GM19467 (cell line): ENCODE results near the gene SNRPD3.
"Not testable (repeated sequence)": the region's sequence is repeated elsewhere in the genome, so short reads cannot be mapped to it uniquely, and the experiment has no call there.

Source experiments
- ATAC-seq: cut with Tn5 transposase; IDR thresholded peaks from one replicate; pipeline ENCODE4 v1.9.1; 2021; ENCODE audit warnings: mild to moderate bottlenecking, moderate library complexity; ENCODE audit not compliant: unreplicated experiment

Gene SNRPD3

GRCh38 chr22:24590596-24591173, 34.9 kb downstream of the SNRPD3 start:
- ATAC-seq: no peak

DNA sequence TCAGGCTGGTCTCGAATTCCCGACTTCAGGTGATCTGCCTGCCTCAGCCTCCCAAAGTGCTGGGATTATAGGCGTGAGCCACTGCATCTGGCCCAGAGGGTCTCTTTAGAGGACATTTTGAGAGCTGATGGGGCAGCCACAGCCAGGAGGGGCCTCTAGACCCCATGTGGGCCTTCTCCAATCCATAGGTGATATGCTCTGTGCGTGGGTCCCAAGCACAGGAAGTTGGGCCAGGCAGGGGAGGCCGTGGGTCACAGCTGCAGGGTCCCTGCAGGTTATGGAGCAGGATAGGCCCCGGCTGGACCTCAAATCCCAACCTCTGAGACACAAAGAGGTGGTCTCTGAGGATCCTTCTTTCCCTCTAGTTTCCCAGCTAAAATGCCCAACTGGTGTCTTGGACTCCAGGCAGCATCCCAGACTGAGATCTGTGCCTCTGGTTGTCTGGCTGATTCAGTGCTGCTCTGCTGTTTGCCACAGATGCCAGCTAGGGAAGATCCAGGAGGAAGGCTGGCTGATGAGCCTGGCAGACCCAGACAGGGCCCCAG, 35.6 kb downstream of the SNRPD3 start:
- no peak for ATAC-seq

DNA sequence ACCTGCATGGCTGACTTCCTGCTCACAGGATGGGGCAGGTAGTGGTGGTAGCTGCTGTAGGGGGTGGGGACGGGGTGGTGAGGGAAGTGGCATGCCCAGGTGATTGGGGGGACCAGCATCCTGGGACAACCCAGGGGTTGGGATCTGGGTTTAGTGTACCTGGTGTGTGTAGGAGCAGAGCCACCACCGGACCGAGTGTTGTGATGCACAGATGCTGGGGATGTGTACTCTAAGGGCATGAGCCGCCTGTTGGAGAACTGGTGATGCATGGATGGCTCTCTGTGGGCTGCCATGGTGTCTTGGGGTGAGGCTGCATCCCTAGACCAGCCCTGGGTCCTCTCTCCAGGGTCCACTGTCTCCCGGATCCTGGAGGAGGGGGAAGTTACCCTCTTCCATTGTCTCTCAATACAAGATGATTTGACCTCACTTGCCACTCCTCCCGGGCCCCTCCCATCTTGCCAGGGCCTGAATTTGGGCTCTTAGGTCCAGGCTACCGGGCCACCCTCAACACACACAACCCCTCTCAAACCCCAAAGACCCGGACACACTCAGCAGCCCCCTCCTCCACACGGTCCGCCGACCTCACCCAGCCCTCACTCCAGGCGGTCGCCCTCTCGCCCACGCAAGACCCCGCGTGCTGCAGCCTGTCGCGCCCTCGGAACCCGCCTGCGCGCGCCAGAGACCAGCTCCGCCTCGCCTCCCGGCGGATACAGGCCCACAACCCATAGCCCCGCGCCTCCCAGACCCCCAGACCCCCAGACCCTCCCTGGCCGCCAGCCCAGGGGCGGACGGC, 36.5 kb downstream of the SNRPD3 start:
- ATAC-seq: no peak

DNA sequence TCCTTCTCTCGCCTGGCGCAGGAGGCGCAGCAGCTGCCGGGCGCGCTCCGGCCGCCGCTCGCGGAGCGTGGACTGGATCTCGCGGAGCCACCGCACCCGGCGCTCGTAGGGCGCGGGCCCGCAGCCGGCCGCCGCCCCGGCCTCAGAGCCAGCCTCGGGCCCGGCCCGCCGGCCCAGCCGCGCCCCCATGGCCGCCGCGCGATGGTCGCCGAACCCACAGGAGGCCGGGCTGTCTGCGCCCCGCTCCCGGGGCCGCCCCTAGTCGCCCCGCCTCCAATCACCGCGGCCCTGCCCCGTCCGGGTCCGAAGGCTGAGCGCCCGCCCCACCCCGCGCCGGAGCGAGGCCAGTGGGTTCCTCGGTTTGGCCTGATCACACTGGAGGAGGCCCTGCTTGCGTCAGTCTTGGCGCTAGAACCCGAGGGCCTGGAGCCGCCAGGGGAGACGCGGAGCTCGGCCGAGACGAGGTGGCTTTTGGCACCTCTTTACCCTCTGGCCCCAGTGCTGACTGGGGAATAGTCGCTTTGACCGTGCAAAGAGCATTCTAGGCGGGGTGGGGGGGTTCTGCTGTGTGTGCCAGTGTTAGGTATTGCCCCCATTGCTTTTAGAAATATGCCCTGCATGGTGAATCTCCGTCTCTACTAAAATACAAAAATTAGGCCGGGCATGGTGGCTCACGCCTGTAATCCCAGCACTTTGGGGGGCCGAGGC, 37.2 kb downstream of the SNRPD3 start, which contains the start of gene LRRC75B:
TSS of gene LRRC75B (minus strand) at position 223 of the 708 bp plus-strand sequence. CDS start at position 189, 34 bp downstream.
- peak; percentile 84 for ATAC-seq

DNA sequence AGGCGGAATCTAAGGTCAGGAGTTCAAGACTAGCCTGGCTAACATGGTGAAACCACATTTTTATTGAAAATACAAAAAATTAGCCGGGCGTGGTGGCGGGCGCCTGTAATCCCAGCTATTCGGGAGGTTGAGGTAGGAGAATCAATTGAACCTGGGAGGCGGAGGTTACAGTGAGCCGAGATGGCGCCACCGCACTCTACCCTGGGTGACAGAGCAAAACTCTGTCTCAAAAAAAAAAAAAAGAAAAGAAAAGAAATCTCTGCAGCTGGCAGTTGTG, 37.7 kb downstream of the SNRPD3 start:
- not testable (repeated sequence) for ATAC-seq

GRCh38 chr22:24593836-24594568, 38.2 kb downstream of the SNRPD3 start:
- no peak for ATAC-seq

- ATAC-seq: no peak
These were observed 38.8 kb downstream of the SNRPD3 start for GRCh38 chr22:24594569-24595120.

DNA sequence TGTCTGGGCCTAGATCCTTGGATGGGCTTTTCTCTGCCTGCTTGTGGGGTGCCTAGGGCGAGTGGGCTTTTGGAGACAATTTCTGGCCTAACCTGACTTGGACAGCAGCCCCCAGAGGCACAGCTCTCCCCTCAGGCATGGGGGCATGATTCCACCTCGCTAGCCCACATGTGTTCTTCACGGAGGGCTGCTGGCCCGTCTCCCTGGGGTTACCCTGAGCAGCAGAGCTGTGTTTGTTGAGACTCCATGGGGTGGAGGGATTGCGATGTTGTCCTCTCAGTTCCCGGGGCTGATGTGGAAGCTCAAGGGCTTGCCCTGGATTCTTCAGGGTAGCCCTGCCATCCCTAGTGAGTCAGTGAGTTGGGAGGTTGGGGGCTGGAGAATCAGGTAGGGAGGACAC, 39.4 kb downstream of the SNRPD3 start:
- ATAC-seq: no peak

GRCh38 chr22:24595863-24596262, 40.1 kb downstream of the SNRPD3 start:
- ATAC-seq: no peak

- ATAC-seq: not testable (repeated sequence)
These were observed 41.3 kb downstream of the SNRPD3 start for GRCh38 chr22:24597076-24597475.

DNA sequence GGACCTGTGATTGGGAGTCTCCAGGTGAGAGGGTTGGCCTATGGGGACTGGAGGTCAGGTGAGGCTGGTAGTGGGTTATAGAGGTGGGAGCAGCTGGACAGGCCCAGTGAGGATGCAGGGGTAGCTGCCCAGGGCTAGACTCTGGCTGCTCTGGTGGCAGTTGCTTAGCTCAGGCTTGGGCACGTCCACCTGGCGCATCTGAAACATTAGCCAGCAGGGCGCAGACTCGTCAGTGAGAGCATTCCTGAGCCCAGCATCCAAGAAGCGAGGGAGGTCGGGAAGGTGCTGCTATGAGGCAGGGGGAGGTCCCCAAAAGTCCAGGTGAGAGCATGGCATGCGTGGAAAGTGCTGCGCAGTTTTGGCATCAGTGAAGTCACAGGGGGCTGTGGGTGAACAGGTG, 43.7 kb downstream of the SNRPD3 start:
- ATAC-seq: no peak

DNA sequence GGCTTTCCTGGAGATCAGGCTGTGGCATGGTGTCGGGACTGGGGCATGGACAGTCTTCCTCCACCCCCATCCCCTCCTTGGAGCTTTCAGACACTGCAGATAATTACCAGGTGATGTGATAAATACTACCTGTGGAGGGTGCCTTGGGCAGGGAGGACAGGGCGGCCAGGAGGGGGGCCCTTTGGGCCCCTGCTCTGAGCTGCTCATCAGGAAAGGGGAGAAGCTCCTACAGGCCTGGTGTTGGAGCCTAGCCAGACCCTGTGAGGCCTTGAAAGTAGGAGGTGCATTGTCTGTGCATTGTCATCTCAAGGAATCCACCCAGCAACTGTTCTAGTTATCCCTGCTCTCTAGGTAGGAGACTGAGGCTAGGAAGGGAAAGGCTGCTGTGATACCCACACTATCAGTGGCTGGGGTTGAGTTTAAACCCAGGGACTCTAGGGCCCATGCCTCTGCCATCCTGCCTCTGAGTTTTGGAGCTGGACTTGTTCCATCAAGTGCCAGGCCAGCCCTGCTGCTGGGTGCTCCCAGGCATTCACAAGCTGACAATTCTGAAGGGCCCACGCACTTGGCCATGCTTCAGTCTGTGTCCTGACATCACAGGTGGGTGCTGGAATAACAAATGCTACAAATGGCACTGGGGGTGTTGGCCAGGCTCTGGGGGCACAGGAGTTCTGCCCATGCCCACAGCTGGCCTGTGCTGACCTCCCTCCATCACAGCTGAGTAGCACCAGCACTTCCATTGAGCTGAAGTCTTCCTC, 44.3 kb downstream of the SNRPD3 start:
- ATAC-seq: not testable (repeated sequence)

GRCh38 chr22:24601217-24602104, 45.7 kb downstream of the SNRPD3 start:
- no peak for ATAC-seq

DNA sequence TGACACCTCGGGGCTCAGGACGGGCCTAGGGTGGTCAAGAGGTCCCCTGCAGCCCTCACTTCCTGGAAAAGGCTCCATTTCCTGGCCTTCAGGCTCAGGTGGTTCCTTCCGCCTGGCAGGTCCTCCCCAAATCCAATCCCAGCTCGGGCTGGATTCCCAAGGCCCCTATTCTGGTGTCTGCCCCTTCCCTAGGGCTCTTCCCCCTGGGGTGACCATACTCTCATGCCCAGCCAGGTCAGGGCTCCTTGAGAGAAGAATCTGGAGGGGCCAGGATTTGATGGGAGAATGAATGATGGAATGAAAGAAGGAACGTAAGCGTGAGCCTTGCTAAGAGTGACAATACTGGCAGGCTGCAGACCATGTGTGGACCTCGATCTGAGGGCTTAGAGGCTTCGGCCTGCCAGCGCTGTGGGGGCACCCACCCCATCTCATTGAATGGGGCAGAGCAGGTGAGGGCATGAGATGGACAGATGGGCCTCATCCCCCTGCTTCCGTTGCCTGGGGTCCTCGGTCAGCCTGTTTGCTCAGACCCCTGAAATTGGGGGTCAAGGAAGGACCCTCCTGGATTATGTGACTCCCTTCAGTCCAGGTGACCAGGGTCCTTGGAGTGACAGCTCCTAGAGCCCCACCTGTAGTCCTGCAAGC, 46.4 kb downstream of the SNRPD3 start:
- ATAC-seq: not testable (repeated sequence)

DNA sequence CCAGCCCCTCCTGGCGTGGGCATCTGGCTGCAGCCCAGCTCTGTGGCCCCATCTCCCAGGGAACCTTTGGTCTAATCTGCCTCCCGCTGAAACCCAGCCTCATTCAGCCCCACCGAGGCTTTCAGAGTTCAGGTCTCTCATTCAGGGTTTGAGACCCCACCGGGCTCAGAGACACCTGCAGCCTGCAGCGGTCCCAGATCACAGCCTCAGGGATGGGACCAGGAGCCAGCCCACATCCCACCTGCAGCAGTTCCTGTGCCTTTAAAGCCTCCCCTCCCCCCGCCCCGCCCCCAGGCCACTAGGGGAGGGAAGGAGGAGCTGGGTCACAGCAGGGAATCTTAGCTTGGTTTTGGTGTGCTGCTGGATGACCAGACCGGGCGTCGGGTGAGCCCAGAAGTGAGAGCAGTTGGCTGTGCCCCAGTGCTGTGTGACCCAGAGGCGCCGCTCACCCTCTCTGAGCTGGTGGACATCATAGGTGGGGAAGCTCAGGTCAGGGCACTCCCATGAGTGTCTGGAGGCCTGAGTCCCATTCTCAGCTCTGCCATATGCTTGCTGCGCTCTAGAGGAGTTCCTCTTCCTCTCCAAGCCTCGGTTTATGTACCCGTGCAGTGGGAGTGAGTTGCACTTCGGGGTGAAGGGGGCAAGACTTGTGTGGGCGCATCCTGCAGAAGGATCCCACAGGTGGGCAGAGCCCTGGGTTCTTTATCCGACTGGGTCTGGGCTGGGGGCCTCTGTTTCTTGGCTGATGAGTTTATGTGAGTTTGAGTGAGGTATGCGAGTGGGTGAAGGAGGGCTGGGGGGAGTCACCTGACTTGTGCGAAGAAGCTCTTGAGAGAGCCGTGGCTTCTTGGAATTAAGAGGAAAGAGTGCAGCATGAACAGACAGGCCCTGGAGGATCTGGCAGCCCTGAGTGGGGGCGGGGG, 47.3 kb downstream of the SNRPD3 start, which contains the start of gene GGT1:
TSS of gene GGT1 (plus strand) at position 347 of the 923 bp plus-strand sequence. CDS start 7,889 bp downstream, outside the sequence.
- ATAC-seq: not testable (repeated sequence)

GRCh38 chr22:24603770-24604629, 48.2 kb downstream of the SNRPD3 start:
- ATAC-seq: not testable (repeated sequence)
